Erythroblast (primary cell): Measurements from ENCODE around the gene PNKD.

Source experiments
- GATA1 ChIP-seq: IDR thresholded peaks from 2 replicates; pipeline ENCODE4 v1.6.1; 2011; ENCODE audit warnings: low read depth, mild to moderate bottlenecking, control low read depth, low read length, moderate library complexity
- POLR2A ChIP-seq: IDR thresholded peaks from 2 replicates; pipeline ENCODE4 v1.6.1; 2011; ENCODE audit warnings: mild to moderate bottlenecking, low read length

GRCh38 chr2:218260166-218260565 lies 10.2 kb upstream of the PNKD start:
- TF ChIP-seq POLR2A (no peak), GATA1 (no peak)
